ENCODE results near the gene HPSE2.
A peak's percentile ranks its signal among the peaks of the same experiment; 100 is the strongest.

HPSE2 gene

DNA sequence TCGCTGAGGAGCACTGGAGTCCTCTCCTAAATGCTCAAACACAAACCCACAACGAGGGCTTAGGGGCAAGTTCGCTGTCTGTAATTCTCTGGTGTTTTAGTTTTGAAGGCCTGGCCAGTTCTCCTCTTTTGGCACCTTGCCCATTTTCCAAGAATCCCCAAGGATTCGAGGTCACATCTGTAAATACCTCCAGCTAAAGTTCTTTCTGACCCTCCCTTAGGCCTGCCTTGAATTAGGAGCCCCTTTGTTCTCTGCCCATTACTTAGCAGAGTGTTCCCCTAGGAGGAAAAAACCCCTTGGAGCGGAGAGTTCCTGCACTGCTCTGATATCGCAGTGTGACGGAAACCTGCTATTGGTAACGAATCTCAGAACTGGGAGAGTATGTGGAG is 819.9 kb downstream of the HPSE2 start:
- TF ChIP-seq TCF12 (IDR thresholded peaks at IDR 0.05; ENCODE audit: low read depth) (no peak), FOXM1 (IDR thresholded peaks at IDR 0.05; ENCODE audit: borderline replicate concordance, low read depth) (no peak), NFIC (IDR thresholded peaks at IDR 0.05) (peak; percentile 81), CEBPB (IDR thresholded peaks at IDR 0.05) (no peak), MAX (IDR thresholded peaks at IDR 0.05) (no peak), YY1 (IDR thresholded peaks at IDR 0.05; ENCODE audit: low read depth) (no peak), RAD21 (IDR thresholded peaks at IDR 0.05; ENCODE audit: low read depth) (no peak), EGR1 (IDR thresholded peaks at IDR 0.05) (no peak)

DNA sequence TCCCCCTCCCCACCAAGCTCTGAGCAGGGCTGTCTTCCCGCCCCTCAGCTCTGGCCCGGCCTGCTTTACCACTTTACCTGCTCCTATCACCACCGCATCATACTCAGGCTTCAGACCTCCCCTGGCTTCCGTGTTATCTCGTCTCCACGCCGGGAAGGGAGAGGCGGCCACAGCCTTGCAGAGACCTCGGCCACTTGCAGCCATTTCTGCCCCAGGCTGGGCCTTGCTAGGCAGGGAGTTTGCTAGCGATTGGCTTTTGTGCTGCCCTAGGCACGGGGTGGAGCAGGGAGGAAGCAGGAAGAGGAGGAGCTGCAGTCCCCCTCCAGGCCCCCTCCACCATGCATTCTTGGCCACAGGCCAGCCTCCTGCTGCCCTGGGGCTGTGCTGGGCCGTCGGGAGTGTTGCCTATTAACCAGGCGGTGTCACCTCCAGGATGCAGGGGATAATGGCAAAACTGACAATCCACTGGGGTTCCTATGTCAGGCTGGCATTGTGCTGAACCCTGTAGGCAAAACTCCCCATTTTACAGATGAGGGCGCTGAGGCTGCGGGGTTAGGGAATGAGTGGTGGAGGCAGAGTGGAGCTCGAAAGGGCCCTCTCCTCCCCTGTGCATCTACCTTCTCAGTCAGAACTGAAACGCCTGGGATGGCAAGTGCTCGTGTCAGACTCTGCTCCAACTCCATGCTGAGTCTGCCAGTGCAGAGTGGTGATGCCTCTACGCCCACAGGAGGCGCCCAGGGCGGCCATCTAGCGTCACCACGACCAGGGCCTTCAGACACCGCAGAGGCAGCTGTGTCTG is 820.5 kb downstream of the HPSE2 start, which contains the start of gene PYROXD2:
Gene PYROXD2 (minus strand): TSS at position 251 of the 799 bp plus-strand sequence. CDS start 47 bp downstream, at position 204.
- peak; percentile 100 for TF ChIP-seq NFIC (IDR thresholded peaks at IDR 0.05)
- TF ChIP-seq, protein P1, sequence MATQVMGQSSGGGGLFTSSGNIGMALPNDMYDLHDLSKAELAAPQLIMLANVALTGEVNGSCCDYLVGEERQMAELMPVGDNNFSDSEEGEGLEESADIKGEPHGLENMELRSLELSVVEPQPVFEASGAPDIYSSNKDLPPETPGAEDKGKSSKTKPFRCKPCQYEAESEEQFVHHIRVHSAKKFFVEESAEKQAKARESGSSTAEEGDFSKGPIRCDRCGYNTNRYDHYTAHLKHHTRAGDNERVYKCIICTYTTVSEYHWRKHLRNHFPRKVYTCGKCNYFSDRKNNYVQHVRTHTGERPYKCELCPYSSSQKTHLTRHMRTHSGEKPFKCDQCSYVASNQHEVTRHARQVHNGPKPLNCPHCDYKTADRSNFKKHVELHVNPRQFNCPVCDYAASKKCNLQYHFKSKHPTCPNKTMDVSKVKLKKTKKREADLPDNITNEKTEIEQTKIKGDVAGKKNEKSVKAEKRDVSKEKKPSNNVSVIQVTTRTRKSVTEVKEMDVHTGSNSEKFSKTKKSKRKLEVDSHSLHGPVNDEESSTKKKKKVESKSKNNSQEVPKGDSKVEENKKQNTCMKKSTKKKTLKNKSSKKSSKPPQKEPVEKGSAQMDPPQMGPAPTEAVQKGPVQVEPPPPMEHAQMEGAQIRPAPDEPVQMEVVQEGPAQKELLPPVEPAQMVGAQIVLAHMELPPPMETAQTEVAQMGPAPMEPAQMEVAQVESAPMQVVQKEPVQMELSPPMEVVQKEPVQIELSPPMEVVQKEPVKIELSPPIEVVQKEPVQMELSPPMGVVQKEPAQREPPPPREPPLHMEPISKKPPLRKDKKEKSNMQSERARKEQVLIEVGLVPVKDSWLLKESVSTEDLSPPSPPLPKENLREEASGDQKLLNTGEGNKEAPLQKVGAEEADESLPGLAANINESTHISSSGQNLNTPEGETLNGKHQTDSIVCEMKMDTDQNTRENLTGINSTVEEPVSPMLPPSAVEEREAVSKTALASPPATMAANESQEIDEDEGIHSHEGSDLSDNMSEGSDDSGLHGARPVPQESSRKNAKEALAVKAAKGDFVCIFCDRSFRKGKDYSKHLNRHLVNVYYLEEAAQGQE (IDR thresholded peaks at IDR 0.05; ENCODE audit: low read depth) = no peak
- TF ChIP-seq, protein P2, sequence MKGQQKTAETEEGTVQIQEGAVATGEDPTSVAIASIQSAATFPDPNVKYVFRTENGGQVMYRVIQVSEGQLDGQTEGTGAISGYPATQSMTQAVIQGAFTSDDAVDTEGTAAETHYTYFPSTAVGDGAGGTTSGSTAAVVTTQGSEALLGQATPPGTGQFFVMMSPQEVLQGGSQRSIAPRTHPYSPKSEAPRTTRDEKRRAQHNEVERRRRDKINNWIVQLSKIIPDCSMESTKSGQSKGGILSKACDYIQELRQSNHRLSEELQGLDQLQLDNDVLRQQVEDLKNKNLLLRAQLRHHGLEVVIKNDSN (IDR thresholded peaks at IDR 0.05) = peak; percentile 59; the same call in 1 of the 2 replicates
- TF ChIP-seq TAF1 (IDR thresholded peaks at IDR 0.05; ENCODE audit: low read depth) = peak; percentile 89
- peak; percentile 93 for TF ChIP-seq YY1 (IDR thresholded peaks at IDR 0.05; ENCODE audit: low read depth)
- peak; percentile 85 for TF ChIP-seq MAX (IDR thresholded peaks at IDR 0.05)
- no peak for TF ChIP-seq FOXM1 (IDR thresholded peaks at IDR 0.05; ENCODE audit: borderline replicate concordance, low read depth)
- peak; percentile 89 for TF ChIP-seq TEAD4 (IDR thresholded peaks at IDR 0.05)

- TF ChIP-seq YY1 (IDR thresholded peaks at IDR 0.05; ENCODE audit: low read depth) (no peak), TCF12 (IDR thresholded peaks at IDR 0.05; ENCODE audit: low read depth) (no peak), NFIC (IDR thresholded peaks at IDR 0.05) (no peak), CREB1 (IDR thresholded peaks at IDR 0.05; ENCODE audit: low read depth) (no peak), EGR1 (IDR thresholded peaks at IDR 0.05) (no peak), TEAD4 (IDR thresholded peaks at IDR 0.05) (no peak), FOXM1 (IDR thresholded peaks at IDR 0.05; ENCODE audit: borderline replicate concordance, low read depth) (no peak), RAD21 (IDR thresholded peaks at IDR 0.05; ENCODE audit: low read depth) (no peak), TAF1 (IDR thresholded peaks at IDR 0.05; ENCODE audit: low read depth) (no peak), MAX (IDR thresholded peaks at IDR 0.05) (no peak), EP300 (IDR thresholded peaks at IDR 0.05; ENCODE audit: borderline replicate concordance) (no peak), CEBPB (IDR thresholded peaks at IDR 0.05) (no peak), ZBTB7A (IDR thresholded peaks at IDR 0.05; ENCODE audit: low read depth) (no peak)
- TF ChIP-seq, protein P2 (IDR thresholded peaks at IDR 0.05) = no peak
- TF ChIP-seq, protein P1 (IDR thresholded peaks at IDR 0.05; ENCODE audit: low read depth) = no peak
Observed at GRCh38 chr10:98414578-98414931, 821.1 kb downstream of the HPSE2 start.

DNA sequence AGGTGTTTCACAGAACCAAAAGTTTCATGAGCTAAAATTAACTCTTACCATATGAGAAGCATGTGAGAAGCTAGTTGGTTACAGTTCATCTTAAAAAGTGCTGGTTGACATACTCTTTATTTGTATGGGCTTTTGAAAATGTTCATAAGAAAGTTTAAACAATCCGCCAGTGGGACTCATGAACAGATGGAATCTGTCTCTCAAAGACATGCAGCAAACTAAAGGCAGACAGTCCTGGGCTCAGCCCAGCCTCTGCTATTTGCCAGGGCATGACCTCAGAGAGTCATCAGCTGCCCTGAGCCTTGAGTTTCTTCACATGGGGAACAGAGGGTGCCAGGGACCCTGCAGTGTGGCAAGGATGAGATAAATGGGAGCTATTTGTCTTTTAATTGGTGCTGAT is 823.9 kb downstream of the HPSE2 start:
- no peak for TF ChIP-seq RAD21 (IDR thresholded peaks at IDR 0.05; ENCODE audit: low read depth)
- no peak for TF ChIP-seq MAX (IDR thresholded peaks at IDR 0.05)
- TF ChIP-seq ZBTB7A (IDR thresholded peaks at IDR 0.05; ENCODE audit: low read depth) = no peak
- no peak for TF ChIP-seq EP300 (IDR thresholded peaks at IDR 0.05; ENCODE audit: borderline replicate concordance)
- TF ChIP-seq TCF12 (IDR thresholded peaks at IDR 0.05; ENCODE audit: low read depth) = no peak
- no peak for TF ChIP-seq TEAD4 (IDR thresholded peaks at IDR 0.05)
- no peak for TF ChIP-seq EGR1 (IDR thresholded peaks at IDR 0.05)
- TF ChIP-seq, protein P1 (IDR thresholded peaks at IDR 0.05; ENCODE audit: low read depth) = no peak
- TF ChIP-seq CREB1 (IDR thresholded peaks at IDR 0.05; ENCODE audit: low read depth) = no peak
- no peak for TF ChIP-seq FOXM1 (IDR thresholded peaks at IDR 0.05; ENCODE audit: borderline replicate concordance, low read depth)
- TF ChIP-seq YY1 (IDR thresholded peaks at IDR 0.05; ENCODE audit: low read depth) = no peak
- no peak for TF ChIP-seq CEBPB (IDR thresholded peaks at IDR 0.05)
